ENCODE results near the gene PTTG2.
A peak's percentile ranks its signal among the peaks of the same experiment; 100 is the strongest.
"Not testable (repeated sequence)": the region's sequence is repeated elsewhere in the genome, so short reads cannot be mapped to it uniquely, and the experiment has no call there.

PTTG2 gene

DNA sequence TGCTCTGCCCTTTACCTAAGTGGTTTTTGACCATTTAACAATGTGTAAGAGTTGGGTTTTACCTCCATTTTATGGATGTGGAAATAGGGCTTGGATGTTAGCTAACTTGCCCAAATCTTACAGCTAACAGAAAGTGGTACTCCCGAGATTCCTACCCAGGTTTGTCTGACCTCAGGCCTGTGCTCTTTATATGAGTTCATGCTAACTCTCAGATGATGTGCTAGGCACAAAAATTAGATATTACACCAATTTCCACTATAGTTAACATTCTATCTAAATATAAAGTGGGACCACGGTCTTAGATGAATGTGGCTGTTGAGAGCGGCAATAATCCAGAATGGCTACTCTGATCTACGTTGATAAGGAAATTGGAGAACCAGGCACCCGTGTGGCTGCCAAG is at the start of gene PTTG2:
PTTG2 (plus strand) TSS at position 301 of the 400 bp plus-strand sequence; CDS start at position 338, 37 bp downstream.
- DNase-seq: no peak

DNA sequence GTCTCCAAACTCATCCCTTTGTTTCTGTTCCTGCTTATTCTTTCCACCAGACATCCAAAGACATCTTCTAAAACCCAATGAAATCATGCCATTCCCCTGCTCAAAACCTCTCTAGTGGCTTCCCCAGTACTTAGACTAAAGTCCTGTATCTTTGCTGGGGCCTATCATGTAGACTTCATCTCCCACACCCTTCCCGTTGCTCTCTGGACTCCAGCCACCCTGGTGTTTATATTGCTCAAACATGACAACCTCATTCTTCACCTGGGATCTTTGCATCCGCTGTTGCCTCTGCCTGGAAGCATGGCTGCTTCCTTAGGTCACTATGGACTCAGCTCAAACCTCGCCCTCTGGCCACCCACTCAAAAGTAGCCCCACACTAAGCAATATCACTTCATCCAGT is 45.7 kb upstream of the PTTG2 start:
- DNase-seq: no peak

DNA sequence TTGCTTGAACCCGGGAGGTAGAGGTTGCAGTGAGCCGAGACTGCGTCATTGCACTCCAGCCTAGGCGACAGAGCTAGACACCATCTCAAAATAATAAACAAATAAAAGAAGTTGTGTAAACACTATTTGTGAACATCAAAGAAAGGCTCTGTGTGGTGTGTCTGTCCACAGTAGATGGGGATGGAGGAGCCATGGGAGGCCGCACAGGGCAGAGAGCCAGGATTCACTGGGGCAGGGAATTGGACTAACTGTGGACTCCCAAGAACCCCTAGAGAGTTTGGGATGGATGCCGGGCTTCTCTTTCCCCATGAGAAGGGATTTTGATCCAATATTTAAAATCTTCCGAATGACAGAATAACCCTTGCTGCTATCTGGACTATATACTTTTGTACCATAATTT is 42.8 kb upstream of the PTTG2 start:
- no peak for DNase-seq

DNA sequence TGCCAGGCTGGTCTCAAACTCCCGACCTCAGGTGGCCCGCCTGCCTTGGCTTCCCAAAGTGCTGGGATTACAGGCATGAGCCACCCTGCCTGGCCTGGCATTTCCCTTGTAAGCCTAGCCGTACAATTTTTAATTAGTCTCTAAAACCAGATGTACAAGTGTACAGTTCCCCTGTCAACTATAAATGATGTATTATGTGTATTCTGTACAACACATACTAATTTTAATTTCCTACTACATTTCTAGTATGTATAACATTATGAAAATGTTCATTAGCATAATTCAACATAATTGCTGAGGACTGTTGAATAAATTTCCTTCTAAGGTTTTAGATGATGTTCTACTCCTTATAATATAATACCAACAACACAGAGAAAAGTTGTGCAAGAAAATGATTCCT is 41.5 kb upstream of the PTTG2 start:
- DNase-seq: no peak

DNA sequence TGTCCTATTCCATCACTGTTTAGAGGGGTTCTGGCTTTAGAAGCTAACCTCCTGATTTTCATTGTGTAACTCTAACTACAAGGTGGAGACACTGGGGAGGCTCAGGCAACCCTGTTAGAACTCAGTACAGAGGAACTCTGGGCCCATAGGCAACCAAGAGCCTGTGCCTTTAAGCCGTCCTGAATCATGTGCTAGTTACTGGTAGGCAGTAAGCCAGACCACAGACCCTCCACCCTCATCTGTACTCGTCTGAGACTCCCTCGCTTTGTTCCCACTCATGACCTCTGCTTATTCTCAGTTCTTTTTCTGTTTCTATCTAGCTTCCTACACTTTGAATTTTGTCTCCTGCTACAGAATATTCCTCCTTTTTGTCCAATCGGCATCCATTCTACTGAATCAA is 37.9 kb upstream of the PTTG2 start:
- no peak for DNase-seq

DNA sequence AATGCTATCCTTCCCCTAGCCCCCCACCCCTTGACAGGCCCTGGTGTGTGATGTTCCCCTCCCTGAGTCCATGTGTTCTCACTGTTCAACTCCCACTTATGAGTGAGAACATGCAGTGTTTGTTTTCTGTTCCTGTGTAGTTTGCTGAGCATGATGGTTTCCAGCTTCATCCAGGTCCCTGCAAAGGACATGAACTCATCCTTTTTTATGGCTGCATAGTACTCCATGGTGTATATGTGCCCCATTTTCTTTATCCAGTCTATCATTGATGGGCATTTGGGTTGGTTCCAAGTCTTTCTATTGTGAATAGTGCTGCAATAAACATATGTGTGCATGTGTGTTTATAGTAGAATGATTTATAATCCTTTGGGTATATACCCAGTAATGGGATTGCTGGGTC is 37.1 kb upstream of the PTTG2 start:
- not testable (repeated sequence) for DNase-seq

DNA sequence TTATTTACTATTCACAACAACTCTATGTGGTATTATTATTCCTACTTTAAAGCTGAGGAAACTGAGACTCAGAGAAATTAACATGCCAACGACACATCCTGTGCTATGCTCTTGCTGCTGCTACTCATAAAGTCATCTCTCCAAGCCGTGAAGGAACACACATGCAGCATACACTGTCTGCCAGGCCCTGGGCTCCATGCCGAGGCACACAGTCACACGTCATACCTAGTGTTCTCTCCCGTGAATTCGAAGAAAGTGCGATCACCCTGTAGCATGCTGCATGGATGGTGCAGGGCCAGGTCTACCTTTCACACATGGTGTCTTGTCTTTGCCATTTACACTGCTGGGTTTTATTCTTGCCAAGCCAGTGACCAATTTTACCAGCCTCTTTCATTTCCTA is 35.3 kb upstream of the PTTG2 start:
- no peak for DNase-seq

DNA sequence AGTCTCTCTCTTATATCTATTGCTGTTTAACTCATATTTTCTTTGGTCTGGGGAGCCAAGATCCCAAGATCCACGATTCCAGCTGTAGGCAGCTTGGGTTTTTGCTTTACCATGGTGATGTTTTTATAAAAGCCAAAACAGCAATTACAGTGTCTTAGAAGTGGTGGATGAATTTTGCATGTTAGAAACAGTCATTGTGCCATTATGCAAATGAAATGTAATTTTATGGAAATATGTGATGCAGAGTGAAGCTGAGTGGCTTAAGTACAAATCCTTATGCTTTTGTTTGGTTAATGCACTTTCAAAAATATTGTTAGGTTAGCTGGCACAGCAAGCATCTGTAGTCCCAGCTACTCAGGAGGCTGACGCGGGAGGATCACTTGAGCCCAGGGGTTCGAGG is 32.8 kb upstream of the PTTG2 start:
- no peak for DNase-seq

DNA sequence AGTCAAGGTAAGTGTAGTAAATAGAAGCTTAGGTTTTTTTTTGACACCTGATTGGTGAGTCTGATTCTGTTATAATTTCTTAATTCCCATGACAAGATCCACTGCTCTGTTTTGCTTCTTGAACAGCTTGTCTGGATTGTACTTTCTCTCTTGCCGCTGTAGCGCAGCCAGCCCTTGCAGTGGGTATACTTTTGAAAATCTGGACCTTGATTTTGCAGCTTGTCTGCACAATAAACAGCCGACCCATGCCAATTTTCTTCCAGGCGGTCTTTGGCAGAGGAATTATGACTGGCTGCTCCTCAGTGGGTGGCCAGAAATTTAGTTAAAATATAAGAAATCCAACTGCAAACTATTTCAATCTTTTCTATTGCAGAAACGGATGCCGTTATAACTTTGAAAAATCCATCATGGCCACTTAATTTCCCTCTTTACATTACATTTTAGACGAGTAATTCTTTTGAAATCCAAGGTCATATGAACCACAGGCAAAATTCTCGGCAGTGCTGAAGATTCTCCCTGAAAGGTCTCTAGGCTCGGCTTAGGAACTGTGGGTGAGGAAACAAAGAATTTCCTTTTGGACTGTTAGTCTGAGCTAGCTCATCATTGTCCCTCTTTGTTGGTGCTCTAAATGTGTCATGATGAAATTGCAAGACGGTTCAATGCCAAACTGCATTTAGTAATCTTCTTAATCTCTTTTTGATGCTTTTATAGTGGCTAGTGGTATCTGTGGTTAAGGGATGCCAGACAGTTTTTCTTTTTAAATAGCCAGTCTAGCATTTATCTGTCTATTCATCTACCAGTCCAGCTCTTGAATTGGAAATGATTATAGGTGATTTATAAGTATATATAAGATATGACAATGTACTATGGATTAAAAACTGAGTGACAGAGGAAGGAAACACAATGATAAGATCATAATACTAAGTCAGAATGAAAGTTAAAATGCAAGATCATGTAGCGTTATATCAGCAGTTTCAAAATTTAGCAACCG is 31.5 kb upstream of the PTTG2 start:
- DNase-seq: peak in 1 of 2 donors; percentile 27

DNA sequence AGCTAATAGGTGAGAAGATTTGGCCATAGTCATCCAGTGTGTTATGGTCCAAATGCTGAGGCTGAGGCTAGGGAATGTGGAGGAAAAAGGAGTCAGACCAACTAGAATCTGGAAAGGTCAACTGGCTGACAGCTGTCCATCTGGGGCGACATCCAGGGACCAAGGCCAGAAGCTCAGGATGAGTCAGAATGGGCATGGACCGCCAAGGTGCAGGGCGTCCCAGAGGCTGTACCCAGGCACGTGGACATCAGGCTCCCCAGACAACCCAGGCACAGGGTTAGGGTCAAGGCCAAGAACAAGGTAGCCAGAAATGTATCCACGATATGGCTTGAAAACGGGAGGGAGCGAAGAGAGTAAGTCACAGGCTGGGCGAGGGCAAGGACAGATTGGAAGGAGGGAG is 26.1 kb upstream of the PTTG2 start:
- no peak for DNase-seq

DNA sequence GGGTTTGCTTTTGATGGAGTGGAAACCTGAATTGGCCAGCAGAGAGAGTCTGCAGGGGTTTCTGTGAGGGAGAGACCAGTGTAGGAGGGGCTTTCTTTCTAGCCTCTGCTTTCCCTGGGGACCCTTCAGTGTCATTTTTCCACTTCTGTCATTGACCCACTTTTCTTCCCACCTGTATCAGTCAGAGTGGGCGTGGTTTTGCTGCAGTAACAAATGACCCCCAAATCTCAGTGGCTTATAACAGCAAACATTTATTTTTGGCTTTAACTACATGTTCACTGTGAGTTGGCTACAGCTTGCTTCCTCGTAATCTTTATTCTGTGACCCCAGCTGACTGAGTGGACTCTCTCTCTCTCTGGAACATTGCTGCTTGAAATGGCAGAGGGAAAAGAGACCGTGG is 25.6 kb upstream of the PTTG2 start:
- no peak for DNase-seq

DNA sequence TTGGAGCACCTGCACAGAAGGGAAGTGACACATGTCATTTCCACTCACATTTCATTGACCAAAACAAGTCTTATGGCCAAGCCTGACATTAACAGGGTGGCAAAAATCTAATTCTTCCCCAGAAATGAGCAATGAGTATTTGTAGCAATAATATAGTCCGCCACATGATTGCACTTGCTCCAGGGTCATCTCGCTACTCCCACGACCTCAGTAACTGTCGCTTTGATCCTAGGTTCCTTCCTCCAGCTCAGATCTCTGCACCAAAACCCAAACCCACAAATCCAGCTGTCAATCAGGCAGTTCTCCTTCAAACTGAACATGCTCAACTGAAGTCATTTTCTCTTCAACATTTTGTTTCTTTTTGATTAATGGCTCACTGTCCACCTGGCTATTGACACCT is 25.2 kb upstream of the PTTG2 start:
- no peak for DNase-seq

DNA sequence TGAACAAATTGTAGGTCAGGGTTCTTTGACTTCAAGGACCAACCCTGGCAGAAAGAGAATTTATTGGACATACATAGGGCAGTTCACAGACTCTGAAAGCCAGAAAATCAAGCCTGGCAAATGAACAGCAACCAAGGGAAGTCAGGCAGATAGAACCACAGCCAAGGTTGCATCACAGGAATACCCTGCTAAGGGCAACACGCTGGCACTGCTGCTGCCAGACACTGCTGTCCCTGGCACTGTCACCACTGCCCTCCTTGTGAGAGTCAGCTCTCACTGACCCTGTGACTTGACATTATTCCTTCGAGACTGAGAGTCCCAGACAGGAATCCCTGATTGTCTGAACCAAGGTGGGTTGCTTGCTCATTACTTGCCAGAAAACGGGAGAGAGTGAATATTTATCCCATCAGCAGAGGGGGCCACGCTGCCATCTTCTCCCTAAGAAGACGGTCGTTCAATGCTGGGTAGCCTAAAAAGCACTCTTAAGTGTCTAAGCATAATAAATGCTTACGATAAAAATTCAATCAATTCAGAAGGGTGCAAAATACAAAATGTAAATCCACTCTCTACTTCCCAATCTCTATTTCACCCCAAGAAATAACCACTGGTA is 23.2 kb upstream of the PTTG2 start:
- no peak for DNase-seq

DNA sequence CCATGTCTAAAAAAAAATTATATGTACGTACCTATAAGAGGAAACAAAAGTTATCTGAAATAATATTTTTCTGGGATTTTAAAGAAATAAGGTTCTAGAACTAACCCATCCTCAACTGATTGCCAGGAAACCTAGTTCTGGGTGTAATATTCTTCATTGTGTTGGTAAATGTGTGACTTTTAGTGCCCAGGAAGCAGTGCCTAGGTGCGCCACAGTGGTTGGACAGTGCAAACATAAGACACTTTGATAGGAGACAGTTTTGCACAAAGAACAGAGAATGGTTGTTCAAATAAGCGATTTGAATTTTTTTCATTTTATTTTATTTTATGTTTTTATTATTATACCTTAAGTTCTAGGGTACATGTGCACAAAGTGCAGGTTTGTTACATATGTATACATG is 22.0 kb upstream of the PTTG2 start:
- DNase-seq: no peak

DNA sequence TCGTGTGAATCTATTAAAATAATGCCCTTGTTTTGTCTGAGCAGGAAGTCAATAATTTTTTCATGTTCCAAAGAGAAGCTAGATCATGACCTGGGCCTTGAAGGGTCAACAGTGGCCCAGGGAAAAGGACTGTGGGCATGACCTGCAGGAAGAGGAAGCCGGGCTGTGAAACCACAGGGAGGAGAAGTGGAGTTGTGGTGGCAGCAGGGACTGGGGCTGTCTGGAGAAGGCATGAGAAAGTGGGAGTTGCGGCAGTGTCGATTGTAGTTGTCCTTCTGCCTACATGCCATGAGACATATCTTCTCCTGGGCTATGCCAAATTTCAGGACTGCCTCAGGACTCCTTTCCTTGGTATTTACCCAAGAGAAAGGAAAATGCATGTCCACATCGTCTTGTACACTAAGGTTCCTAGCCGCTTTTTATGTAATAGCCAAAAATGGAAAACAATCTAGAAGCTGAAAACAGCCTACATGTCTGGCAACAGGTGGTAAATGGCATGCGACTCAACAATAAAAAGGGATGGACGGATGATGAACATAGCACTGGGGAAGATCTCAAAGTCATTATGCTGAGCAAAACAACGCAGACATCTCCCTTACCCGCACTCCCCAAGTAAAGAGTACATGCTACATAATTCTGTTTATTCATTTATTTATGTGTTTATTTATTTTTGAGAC is 13.6 kb upstream of the PTTG2 start:
- DNase-seq: peak in 1 of 2 donors; percentile 33

DNA sequence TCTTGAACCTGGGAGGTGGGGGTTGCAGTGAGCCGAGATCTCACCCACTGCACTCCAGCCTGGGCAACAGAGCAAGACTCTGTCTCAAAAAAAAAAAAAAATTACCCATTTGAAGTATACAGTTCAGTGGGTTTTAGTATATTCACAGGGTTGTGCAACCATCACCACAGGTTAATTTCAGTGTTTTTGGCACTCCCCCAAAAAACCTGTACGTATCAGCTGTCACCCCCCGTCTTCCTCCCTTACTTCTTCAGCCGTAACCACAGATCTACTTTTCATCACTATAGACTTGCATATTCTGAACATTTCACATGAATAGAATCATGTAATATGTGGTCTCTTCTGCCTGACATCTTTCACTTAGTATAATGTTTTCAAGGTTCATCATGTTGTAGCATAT is 11.7 kb upstream of the PTTG2 start:
- peak in 1 of 2 donors; percentile 9 for DNase-seq

DNA sequence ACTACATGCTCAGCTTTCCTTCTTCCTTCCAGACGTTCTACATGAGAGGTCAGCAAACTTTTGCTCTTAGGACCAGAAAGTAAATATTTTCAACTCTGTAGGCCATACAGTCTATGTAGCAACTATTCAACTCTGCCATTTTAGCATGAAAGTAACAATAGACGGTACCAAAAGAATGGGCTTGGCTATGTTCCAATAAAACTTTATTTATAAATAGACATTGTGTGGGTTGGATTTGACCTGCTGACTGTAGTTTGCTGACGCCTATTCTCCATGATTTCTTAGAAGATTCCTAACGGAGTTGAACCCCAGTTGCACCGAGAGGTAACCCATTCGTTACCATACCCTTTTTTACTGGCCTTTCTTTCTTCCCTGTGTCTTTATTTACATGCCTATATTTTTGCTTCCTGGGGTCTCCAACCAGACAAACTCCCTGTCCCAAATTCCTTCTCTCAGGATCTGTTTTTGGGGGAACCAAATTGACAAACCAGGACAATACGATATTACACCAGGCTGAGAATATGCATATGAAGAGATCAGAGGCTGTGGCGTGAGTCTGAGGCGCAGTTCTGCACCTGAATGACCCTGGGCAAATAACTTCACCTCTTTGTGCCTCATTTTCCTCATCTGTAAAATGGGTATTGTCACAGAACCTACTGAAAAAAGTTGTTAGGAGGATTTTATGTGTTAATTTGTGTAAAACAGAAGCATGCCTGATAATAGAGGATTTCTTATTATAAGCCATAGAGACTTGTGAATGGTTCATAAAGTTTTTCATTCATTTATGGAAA is 10.4 kb upstream of the PTTG2 start:
- no peak for DNase-seq

DNA sequence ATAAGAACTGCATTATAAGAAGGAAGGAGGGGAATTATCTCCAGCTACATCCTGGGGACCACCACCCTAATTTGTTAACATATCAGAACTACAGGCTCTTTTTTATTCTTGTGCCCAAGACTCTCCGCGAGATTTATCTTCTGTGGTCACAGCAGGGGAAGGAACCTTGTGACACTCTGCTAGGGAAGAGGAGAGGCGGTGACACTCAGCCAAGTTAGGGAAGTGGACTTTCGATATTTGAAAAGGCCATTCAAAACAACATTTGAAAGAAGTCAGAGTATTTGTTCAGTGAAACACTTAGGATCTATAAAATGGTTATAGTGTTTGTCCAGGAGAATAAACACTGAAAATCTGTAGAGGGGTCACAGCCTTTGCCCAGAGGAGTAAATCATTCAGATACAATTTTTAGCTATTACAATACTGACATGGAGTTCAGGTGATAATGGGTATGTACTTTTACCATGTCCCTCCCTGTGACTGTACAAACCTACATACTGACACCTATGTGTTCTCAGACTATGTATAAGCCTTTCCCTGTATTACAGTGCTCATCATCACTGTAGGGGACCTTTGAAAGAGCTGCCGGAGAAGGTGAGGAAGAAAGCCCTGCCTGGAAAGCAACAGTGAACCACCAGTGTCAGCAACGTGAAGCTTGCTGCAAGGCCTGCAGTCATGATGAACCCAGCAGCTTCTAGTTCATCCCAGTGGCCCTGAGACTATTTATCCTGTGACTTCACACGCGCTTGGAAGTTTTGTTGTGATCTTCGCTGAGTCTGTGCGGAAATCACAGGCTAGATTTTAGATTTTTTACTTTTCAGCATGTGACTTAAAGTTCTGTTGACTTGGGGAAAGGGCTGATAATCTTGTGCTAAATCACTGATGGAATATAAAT is 8.5 kb upstream of the PTTG2 start:
- no peak for DNase-seq

DNA sequence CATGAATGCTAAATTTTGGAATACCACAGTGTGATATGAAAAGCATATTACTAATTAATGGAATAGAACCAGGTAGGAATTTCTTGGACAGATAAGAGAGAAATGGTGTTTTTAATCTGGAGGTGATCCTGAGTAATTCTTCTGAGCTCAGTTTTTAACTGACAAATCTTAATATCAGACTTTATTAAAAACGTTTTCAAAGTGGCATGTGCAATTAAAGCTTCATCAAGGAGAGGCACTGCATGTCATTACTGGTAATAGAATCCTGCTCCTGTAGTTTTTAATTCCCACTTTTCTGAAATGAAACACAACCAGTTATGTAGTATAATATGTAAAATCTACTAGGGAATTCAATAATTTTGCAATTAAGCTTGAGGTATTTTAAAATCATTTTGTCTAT is 7.0 kb upstream of the PTTG2 start:
- no peak for DNase-seq

DNA sequence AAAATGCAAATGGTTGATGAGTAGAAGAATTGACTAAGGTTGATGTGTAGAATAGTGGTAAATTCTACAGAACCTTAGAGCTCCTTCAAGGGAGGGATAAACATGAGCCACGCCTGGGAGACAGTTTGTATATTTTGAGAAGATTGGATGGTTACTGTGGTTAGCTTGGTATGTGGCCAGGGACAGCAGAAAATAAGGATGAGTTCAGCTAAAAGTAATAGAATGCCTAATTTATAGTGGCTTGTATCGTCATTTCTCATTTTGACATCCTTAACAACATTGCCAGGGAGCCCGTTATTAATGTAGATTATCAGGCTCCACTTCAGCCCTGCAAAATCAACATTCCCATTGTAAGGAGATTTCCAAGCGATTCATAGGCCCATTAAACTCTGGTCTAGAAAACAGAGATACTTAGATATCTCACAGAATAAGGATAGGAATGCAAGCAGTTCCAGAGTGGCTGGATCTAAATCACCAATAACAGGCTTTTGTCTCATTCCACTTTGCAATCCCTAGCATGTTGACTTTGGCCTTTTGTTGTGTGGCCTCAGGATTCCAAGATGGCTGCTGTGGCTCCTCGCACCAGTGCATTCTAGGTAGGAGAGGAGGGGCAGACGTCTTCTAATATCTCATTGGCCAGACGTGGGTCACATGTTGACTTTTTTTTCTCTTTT is 6.4 kb upstream of the PTTG2 start:
- no peak for DNase-seq

DNA sequence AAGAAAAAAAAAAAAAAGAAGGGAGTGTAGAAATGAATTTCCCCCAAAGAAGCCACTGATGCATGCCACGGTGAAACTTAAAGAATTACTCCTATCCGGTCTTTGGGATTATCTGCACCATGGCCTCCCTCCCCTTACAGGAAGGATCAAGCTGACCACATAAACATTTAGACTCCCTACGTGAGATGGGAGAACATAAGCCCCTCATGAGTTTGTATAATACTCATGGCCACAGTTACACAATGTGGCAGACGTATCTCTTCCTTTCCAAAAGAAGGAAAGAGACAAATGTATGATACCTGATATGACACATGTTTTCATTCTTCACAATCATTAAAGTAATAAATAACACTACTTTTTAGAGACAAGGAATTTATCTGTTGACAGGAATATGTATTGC is 3.3 kb upstream of the PTTG2 start:
- DNase-seq: no peak

All from CD4-positive, alpha-beta T cell treated with Interleukin-4 for 1 hour (primary cell).